GM20431 (cell line): ENCODE results near the gene MAP3K19.
"Not testable (repeated sequence)": the region's sequence is repeated elsewhere in the genome, so short reads cannot be mapped to it uniquely, and the experiment has no call there.

ENCODE experiments used
- in situ Hi-C: fragments of 300-500 bp; cut with MseI, MboI; formaldehyde crosslinking; loops from one replicate; pipeline ENCODE4 v1.15.0; 2020; ENCODE audit warnings: low sequenced_read_pairs; ENCODE audit not compliant: unreplicated experiment

MAP3K19 gene

DNA sequence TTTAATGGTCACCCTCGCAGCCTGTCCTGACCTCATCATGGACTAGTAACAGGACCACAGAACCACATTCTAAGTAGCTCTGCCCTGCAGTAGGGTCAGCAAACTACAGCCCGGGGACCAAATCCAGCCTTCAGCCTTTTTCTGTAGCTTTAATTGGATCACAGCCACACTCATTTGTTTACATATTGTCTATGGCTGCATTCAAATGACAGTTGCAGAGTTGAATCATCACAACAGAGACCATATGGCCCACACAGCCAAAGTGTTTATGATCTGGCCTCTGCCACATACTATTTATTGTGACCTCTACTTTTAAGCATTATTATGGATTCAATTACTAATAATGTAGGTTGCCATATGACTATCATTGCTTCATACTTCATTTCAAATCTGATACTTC lies 47.7 kb downstream of the MAP3K19 start:
- in situ Hi-C loops = no loop called here

DNA sequence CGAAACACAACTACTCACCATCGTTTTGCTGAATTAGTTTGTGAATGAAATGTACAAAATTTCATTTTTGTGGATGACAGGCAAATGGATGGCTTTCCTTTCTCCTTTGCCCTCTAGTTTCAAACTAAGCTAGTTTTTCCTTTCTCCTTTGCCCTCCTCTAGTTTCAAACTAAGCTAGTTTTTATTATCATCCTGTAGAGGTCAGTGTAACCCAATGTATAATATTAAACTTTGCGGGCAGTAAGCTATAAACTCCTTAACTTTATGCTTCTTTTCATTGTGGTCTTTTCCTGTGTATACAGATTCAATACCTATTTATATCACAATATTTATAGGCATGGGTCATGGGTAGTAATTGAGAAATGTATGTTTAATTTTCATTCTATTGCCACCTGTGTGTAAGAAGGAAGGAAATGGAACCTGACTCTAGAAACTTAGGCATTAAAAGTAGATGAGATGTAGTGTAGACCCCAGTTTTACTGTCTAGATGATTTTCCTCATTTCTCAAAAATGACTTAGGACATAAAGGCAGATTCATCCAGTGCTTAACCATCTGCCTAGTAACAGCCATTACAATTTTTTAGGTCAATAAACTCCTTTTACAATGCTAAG lies 58.1 kb downstream of the MAP3K19 start:
- in situ Hi-C loops = no loop called here

DNA sequence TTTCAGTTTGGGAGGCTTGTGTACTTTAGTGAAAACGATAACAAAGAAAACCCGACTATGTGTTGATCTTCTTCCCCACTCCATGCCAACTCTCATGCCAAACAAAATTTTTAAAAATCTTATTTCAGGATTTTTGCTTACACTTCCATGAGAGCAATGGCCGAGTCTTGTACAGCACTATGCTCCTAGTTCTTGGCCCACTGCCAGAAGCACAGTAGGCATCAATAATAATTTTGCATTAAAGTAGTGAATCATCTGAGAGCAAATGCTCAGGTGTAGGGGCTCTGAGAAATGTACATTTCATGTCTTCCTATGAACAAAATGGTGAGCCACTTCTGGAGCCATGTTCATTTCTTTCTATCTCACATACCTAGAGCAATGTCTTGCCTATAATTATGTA lies 62.2 kb downstream of the MAP3K19 start:
- in situ Hi-C loops = no loop called here

DNA sequence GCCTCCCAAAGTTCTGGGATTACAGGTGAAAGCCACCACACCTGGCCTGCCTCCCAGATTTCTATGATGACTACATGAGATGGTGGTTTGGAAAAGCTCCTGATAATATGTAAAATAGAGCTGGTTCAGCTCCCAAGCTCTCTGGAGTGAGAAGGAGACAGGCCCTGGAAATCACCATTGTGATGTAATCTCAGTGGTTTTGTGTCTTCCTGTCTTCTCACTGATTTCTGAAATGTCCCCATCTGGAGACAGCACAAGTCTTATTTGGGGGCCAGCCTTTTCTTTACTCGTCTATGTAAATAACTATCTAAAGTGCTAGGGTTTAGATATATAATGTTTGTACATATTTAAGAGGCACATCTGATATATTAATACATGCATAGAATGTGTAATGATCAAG lies 64.6 kb downstream of the MAP3K19 start:
- in situ Hi-C loops = no loop called here

DNA sequence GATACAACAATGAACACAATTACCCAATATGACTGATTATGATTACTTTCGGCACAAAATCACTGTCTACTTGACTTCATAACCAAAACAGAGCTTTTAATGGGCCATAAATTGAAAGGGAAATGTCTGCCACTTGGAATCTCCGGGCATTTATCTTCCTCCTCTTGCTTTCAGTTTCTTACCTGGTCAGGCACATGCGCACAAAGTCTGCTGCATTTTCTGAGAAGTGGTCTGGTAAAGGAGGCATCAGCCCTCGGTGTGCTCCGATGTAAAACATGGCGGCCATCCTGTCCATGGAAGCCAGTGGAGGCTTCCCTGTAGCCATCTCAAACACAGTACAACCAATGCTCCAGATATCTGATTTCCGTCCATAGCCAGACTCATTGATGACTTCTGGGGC lies 66.6 kb downstream of the MAP3K19 start:
- in situ Hi-C loops = no loop called here

DNA sequence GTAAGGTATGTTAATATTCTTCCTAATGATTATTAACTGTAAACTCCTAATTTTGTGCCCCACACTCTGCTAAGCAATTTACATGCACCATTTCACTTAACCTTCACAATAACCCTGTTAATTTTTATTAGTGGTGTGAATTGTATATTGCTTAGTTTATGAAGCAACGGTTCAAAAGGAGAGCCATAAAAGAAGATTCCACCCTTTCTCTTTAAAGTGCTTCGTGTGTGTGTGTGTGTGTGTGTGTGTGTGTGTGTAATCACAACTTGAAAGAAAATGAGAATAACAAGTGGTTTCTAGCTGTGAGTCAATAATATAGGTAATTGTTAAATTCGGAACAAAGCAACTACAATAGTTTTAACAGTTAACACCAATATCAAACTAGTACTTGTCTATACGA lies 68.0 kb downstream of the MAP3K19 start:
- in situ Hi-C loops = no loop called here

DNA sequence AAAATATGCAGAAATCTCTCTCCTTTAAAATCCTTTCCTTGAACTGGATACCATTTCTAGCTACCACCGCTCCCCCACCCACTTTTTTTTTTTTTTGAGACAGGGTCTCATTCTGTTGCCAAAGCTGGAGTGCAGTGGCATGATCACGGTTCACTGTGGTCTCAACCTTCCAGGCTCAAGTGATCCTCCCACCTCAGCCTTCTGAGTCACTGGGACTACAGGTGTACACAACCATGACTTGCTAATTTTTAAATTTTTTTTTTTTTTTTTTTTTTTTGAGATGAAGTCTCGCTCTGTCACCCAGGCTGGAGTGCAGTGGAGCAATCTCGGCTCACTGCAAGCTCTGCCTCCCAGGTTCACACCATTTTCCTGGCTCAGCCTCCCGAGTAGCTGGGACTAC lies 70.1 kb downstream of the MAP3K19 start:
- in situ Hi-C loops = not testable (repeated sequence)

DNA sequence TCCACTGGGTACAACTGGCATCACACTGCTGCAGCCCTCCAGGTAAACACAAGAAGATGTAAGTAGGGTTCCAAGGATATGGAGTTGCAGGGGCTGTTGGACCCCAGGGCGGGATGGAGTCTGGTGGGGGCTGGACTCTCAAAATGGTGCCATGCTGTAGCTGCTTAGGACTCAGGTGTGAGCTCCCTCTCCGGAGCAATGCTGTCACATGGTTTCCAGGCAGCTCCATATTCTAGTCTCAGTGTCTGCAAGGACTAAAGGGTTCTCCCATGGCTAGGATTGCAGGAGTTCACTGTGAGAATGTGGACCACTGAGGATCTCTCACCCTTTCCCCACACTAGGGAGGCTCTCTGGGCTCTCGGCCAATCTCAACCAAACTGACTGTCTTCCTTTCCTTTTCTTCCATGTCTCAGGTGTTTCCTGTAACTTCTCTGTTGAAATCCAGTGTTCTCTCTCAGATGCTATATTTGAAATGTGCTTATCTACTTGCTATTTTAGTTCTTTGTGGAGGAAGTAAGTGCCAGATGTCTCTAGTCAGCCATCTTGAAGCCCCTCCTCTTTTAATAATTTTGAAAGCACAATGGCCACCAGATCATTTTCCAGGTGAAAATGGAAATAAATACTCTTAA lies 71.1 kb downstream of the MAP3K19 start:
- in situ Hi-C loops = no loop called here

DNA sequence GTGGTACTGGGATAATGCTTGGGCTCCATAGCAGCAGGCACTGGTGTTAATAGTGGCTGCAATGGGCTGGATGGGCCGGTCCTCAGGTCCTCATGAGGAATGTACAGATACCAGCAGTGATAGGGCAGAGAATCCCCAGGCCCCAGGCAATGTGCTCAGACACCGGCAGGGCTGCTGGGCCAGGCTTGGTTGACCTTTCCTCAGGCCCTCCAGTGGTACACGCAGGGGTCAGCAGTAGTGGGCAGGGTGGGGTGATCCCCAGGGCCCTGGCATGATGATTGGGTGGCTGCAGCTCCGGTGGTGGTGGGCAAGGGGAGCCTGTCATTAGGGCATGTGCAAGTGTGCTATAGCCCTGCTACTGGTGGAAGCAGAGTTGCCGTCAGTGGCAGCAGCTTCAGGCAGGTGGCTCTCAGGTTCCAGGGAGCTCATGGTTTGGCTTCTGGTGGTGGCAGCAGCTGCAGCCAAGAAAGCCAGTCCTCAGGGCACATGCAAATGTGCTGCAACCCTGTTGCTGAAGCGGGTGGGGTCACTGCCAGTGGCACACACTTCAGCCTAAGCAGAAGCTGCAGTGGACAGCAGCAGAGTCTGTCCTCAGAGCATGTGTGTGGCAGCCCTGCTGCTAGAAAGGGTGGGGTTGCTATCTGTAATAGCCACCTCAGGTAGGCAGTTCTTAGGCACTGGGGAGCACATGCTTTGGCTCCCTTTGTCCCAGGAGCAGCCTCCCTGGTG lies 71.8 kb downstream of the MAP3K19 start:
- in situ Hi-C loops = no loop called here

DNA sequence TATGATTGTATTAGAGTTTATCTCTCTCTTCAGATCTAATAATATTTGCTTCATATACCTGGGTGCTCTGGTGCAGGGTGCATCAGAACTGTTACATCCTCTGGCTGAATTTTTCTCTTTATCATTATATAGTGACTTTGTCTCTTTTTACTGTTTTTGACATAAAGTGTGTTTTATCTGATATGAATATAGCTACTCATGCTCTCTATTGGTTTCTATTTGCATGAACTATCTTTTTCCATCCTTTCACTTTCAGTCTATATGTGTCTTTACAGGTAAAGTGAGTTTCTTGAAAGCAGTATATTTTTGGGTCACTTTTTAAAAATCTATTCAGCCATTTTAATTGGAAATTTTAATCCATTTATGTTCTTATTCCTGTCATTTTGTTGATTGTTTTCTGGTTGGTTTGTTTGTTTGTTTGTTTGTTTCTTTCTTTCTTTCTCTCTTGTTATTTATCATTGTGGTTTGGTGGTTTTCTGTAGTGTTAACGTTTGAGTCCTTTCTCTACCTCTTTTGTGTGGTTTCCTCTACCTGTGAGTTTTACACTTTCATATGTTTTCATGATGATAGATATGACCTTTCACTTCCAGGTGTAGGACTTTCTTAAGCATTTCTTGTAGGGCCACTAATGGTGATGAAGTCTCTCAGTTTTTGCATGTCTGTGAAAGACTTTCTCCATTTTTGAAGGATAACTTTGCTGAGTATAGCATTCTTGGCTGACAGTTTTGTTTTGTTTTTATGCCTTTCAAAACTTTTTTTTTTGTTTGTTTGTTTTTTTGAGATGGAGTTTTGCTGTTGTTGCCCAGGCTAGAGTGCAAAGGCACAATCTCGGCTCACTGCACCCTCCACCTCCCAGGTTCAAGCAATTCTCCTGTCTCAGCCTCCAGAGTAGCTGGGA lies 73.8 kb downstream of the MAP3K19 start:
- in situ Hi-C loops = no loop called here

DNA sequence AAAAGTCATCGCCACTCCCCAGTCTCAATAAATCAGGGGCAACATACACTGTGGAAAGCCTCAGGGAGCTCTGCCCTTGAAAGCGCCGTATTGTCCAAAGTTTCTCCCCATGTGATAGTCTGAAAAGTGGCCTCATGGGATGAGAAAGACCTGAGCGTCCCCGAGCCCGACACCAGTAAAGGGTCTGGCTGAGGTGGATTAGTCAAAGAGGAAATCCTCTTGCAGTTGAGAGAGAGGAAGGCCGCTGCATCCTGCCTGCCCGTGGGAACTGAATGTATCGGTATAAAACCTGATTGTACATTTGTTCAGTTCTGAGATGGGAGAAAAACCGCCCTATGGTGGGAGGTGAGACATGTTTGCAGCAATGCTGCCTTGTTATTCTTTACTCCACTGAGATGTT lies 80.1 kb downstream of the MAP3K19 start:
- in situ Hi-C loops = not testable (repeated sequence)

DNA sequence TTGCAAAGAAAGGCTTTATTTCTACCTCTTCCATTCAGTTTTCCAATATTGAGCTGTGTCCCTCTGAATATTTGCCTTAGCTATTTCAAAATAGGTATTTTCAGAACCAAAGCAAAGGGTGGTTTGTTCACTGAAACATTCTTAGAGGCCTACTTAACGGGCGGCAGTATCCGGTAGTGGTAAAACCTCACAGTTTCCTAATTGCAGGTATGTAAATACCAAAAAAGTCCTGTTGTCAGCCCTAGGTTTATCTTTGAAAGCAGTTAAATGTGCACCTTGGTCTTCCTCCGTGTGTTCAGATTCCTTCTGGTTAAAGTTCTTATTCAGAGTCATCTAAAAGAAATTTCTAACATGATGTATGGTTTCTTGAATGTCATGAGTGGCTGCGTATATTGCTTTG lies 89.8 kb downstream of the MAP3K19 start:
- in situ Hi-C loops = no loop called here

DNA sequence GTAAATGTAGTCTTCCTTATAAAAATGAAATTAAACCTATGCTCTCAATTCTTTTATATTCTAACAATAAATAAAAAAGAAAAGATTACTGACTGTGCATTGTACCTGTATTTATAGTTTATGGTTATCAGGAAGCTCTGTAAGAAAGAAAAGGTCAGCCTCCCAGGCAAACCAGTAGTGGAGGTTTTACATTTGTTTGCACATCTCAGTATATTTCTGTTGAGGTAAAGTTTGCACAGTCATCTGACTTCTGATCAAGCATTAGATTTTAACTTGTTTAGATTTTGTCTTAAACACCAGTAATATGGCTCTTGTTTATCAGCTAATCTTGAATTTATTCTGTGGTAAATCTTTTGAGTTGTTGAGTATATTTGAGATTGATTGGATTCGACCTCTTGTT lies 91.5 kb downstream of the MAP3K19 start:
- in situ Hi-C loops = no loop called here

DNA sequence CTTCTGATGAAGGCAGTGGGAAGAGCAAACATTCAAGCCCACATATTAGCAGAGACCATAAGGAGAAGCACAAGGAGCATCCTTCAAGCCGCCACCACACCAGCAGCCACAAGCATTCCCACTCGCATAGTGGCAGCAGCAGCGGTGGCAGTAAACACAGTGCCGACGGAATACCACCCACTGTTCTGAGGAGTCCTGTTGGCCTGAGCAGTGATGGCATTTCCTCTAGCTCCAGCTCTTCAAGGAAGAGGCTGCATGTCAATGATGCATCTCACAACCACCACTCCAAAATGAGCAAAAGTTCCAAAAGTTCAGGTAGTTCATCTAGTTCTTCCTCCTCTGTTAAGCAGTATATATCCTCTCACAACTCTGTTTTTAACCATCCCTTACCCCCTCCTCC lies 93.2 kb downstream of the MAP3K19 start:
- in situ Hi-C loops = no loop called here

DNA sequence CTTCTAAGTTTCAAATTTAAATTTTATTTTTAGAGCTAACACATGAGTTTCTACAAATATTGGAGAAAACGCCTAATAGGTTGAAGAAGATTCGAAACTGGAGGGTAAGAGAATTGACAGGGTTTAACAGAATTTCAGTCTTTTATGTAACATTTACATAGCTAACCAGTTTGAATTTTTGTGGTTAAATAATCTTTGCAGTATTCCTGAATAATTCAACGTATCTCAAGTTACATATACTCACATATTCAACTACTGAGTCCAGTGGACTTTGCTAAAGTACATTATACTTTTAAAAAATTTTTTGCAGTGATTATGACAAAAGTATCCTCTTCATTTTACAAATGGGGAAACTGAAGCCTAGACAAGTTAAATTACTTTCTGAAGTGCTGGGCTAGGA lies 94.6 kb downstream of the MAP3K19 start:
- in situ Hi-C loops = no loop called here

DNA sequence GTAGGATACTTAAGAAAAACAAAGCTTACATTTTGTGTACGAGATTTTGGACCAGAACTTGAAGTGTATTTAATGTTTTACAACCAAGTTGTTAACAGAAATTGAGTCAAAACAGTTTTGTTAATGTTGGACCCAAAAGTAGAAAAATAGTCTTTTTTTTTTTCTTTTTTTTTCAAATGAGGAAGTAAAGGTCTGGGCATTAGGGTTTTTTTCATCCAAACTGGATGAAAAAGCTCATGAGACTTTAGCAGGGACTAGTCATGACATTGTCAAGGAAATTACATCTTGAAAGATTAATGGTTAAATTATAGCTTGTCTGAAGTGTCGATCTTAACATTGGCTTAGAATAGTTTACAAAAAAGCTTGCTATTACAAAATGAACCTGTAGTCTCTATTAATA lies 96.4 kb downstream of the MAP3K19 start:
- in situ Hi-C loops = no loop called here

DNA sequence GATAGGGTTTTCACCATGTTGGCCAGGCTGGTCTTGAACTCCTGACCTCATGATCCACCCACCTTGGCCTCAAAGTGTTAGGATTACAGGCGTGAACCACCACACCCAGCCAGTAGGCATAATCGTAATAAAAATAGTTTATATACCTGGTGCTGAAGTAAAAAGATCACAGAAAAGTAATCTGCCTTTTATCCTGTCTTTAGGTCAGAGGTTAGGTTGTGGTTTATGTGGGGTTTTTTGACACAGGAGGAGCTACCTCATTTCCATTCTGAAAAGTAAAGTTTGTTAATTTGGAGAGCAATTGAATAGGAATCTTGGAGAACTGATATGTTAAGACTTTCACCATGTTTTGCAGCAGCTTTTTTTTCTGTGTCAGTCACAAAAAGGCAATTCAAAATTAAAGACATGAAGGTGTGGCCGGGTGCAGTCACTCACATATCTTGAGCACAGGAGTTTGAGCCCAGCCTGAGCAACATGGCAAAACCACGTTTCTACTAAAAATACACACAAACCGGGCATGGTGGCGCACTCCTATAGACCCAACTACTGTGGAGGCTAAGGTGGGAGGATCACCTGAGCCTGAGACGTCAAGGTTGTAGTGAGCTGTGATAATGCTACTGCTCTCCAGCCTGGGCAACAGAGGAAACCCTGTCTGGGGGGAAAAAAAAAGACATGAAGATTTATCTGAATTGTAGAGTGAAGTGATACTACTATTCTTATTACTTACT lies 97.1 kb downstream of the MAP3K19 start:
- in situ Hi-C loops = no loop called here

DNA sequence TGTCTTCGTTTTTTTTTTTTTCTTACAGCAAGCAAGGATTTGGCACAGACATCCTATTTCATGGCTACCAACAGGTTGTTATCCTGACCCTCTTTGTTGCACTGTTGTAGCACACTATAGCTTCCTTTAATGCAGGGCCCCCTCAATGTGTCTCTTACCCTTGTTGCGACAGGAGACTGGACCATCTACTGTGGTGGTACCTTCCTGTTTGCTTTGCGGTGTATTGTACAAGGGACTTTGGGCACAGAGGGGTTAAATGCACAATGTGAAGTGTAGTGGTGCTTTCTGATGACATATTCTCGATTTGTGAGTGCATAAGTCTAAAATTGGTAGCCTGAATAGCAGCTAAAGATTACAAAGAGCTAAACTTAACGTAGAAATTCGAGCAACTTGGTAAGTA lies 101.2 kb downstream of the MAP3K19 start:
- in situ Hi-C loops = no loop called here

DNA sequence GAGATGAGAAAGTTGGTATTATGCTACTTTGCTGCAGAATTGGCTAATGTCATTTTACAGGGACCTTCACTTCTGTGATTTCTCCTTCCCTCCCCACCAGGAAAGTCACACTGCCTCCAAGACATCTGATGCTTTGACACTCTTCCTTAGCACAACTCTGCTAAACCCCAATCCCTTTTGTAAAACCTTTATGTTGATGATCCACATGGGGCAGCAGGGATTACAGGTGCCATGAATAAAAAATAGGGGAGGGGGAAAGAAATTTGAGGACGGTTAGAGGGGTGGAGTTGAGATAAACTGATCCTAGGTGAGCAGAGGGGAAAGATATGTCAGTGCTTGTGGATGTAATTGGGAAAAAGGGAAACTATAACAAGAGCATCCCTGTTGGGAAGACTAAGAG lies 102.3 kb downstream of the MAP3K19 start:
- in situ Hi-C loops = no loop called here

DNA sequence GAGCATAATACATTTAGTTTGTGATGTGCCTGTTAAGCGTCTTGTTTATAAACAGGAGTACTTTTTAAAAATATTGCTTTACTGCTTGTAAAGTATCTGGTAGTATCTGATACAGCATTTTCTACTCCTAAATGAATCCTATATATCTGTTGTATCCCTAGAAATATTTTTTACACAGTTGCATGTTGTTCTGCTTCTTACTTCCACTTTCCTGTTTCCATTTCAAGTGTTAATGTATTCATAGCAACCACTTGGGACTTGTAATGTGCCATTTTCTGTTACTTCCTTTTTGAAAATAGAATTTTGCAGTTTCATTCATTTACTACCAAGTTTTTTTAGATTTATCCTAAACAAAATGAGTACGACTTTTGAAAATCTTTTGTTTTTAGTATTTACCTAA lies 103.7 kb downstream of the MAP3K19 start:
- in situ Hi-C loops = no loop called here
